Stimulated activated naive CD8-positive, alpha-beta T cell treated with anti-CD3 and anti-CD28 coated beads, Interleukin-15, Interleukin-2, amounts not matched to agents 100 ng/mL and 50 ng/mL, for 24 hours (primary cell): Measurements from ENCODE around the gene GALNT7.

ENCODE experiments used
- H3K27ac Mint-ChIP-seq: one replicate; pipeline ENCODE4 v1.8.0; 2021; ENCODE audit warnings: mild to moderate bottlenecking, mixed read lengths
- H3K27me3 Mint-ChIP-seq: one replicate; pipeline ENCODE4 v1.8.0; 2021; ENCODE audit warnings: mixed read lengths
- H3K36me3 Mint-ChIP-seq: one replicate; pipeline ENCODE4 v1.8.0; 2021; ENCODE audit warnings: low read depth, mixed read lengths
- H3K4me1 Mint-ChIP-seq: one replicate; pipeline ENCODE4 v1.8.0; 2021; ENCODE audit warnings: low read depth, mixed read lengths
- H3K4me3 Mint-ChIP-seq: one replicate; pipeline ENCODE4 v1.8.0; 2021; ENCODE audit warnings: mild to moderate bottlenecking, mixed read lengths
- H3K9me3 Mint-ChIP-seq: one replicate; pipeline ENCODE4 v1.8.0; 2021; ENCODE audit warnings: mixed read lengths

Gene GALNT7

GRCh38 chr4:173146456-173146855, 22.2 kb upstream of the GALNT7 start:
- Mint-ChIP-seq H3K9me3 (no peaks in the 10 kb centered on the region), H3K4me1 (no peaks in the 10 kb centered on the region), H3K27ac (no peak overlapping the region), H3K36me3 (no peaks in the 10 kb centered on the region), H3K4me3 (no peak overlapping the region), H3K27me3 (no peaks in the 10 kb centered on the region)

- Mint-ChIP-seq H3K27me3 (no peaks in the 10 kb centered on the region), H3K27ac (no peak overlapping the region)
Observed at GRCh38 chr4:173151496-173151895, 17.1 kb upstream of the GALNT7 start.

GRCh38 chr4:173152104-173152503, 16.5 kb upstream of the GALNT7 start:
- Mint-ChIP-seq H3K9me3 (no peaks in the 10 kb centered on the region), H3K27ac (no peak overlapping the region), H3K4me3 (no peak overlapping the region), H3K36me3 (no peaks in the 10 kb centered on the region), H3K27me3 (no peaks in the 10 kb centered on the region), H3K4me1 (no peaks in the 10 kb centered on the region)

More at GRCh38 chr4:173151496-173151895, 17.1 kb upstream of the GALNT7 start:
- Mint-ChIP-seq H3K4me3 (no peak overlapping the region), H3K9me3 (no peaks in the 10 kb centered on the region), H3K4me1 (no peaks in the 10 kb centered on the region), H3K36me3 (no peaks in the 10 kb centered on the region)

- H3K4me1 Mint-ChIP-seq = no peaks in the 10 kb centered on the region
- no peaks in the 10 kb centered on the region for H3K36me3 Mint-ChIP-seq
- H3K4me3 Mint-ChIP-seq = no peak overlapping the region
- no peaks in the 10 kb centered on the region for H3K9me3 Mint-ChIP-seq
- H3K27me3 Mint-ChIP-seq = no peaks in the 10 kb centered on the region
- H3K27ac Mint-ChIP-seq = no peak overlapping the region
Observed at GRCh38 chr4:173153445-173153844, 15.2 kb upstream of the GALNT7 start.

GRCh38 chr4:173159791-173160190, 8.8 kb upstream of the GALNT7 start:
- Mint-ChIP-seq H3K27ac (no peak overlapping the region), H3K9me3 (no peaks in the 10 kb centered on the region), H3K27me3 (no peaks in the 10 kb centered on the region), H3K36me3 (no peaks in the 10 kb centered on the region), H3K4me1 (no peaks in the 10 kb centered on the region), H3K4me3 (no peak overlapping the region)

GRCh38 chr4:173160871-173161270, 7.7 kb upstream of the GALNT7 start:
- Mint-ChIP-seq H3K4me1 (peaks cover under 1% of the 10 kb centered on the region), H3K9me3 (no peaks in the 10 kb centered on the region), H3K27ac (no peak overlapping the region), H3K36me3 (no peaks in the 10 kb centered on the region), H3K27me3 (no peaks in the 10 kb centered on the region), H3K4me3 (no peak overlapping the region)

- Mint-ChIP-seq H3K27ac (no peak overlapping the region), H3K9me3 (no peaks in the 10 kb centered on the region), H3K4me1 (peaks cover 4% of the 10 kb centered on the region), H3K27me3 (no peaks in the 10 kb centered on the region), H3K36me3 (no peaks in the 10 kb centered on the region), H3K4me3 (no peak overlapping the region)
Observed at GRCh38 chr4:173161311-173161710, 7.3 kb upstream of the GALNT7 start.

GRCh38 chr4:173165706-173166105, 2.9 kb upstream of the GALNT7 start:
- Mint-ChIP-seq H3K36me3 (no peaks in the 10 kb centered on the region), H3K9me3 (no peaks in the 10 kb centered on the region), H3K27me3 (no peaks in the 10 kb centered on the region), H3K4me3 (no peak overlapping the region), H3K27ac (no peak overlapping the region), H3K4me1 (peaks cover 28% of the 10 kb centered on the region)

GRCh38 chr4:173166491-173166890, 2.1 kb upstream of the GALNT7 start:
- no peaks in the 10 kb centered on the region for H3K27me3 Mint-ChIP-seq
- H3K36me3 Mint-ChIP-seq = no peaks in the 10 kb centered on the region
- H3K4me3 Mint-ChIP-seq = no peak overlapping the region
- no peaks in the 10 kb centered on the region for H3K9me3 Mint-ChIP-seq
- peaks cover 36% of the 10 kb centered on the region for H3K4me1 Mint-ChIP-seq
- no peak overlapping the region for H3K27ac Mint-ChIP-seq

GRCh38 chr4:173167758-173168395, 734 bp upstream of the GALNT7 start:
- no peaks in the 10 kb centered on the region for H3K36me3 Mint-ChIP-seq
- H3K4me3 Mint-ChIP-seq = peak overlapping the region; percentile 92
- peaks cover 49% of the 10 kb centered on the region for H3K4me1 Mint-ChIP-seq
- H3K27me3 Mint-ChIP-seq = no peaks in the 10 kb centered on the region
- H3K9me3 Mint-ChIP-seq = no peaks in the 10 kb centered on the region
- peak overlapping the region; percentile 90 for H3K27ac Mint-ChIP-seq

- Mint-ChIP-seq H3K9me3 (no peaks in the 10 kb centered on the region), H3K27ac (no peak overlapping the region), H3K4me1 (peaks cover 58% of the 10 kb centered on the region), H3K36me3 (no peaks in the 10 kb centered on the region), H3K27me3 (no peaks in the 10 kb centered on the region), H3K4me3 (no peak overlapping the region)
Observed at GRCh38 chr4:173169178-173169427, 492 bp downstream of the GALNT7 start.

- Mint-ChIP-seq H3K4me1 (peaks cover 62% of the 10 kb centered on the region), H3K36me3 (no peaks in the 10 kb centered on the region), H3K4me3 (peak overlapping the region; percentile 93), H3K27me3 (no peaks in the 10 kb centered on the region), H3K27ac (peak overlapping the region; percentile 89), H3K9me3 (no peaks in the 10 kb centered on the region)
Observed at GRCh38 chr4:173169428-173170181, 994 bp downstream of the GALNT7 start.

GRCh38 chr4:173170182-173170778, 1.7 kb downstream of the GALNT7 start:
- no peaks in the 10 kb centered on the region for H3K36me3 Mint-ChIP-seq
- no peaks in the 10 kb centered on the region for H3K27me3 Mint-ChIP-seq
- peak overlapping the region; percentile 93 for H3K4me3 Mint-ChIP-seq
- peaks cover 66% of the 10 kb centered on the region for H3K4me1 Mint-ChIP-seq
- peak overlapping the region; percentile 89 for H3K27ac Mint-ChIP-seq
- H3K9me3 Mint-ChIP-seq = no peaks in the 10 kb centered on the region

GRCh38 chr4:173171098-173171497, 2.5 kb downstream of the GALNT7 start:
- H3K4me1 Mint-ChIP-seq = peaks cover 64% of the 10 kb centered on the region
- no peaks in the 10 kb centered on the region for H3K27me3 Mint-ChIP-seq
- H3K27ac Mint-ChIP-seq = peak overlapping the region; percentile 89
- peak overlapping the region; percentile 93 for H3K4me3 Mint-ChIP-seq
- H3K36me3 Mint-ChIP-seq = no peaks in the 10 kb centered on the region
- no peaks in the 10 kb centered on the region for H3K9me3 Mint-ChIP-seq

GRCh38 chr4:173171987-173172386, 3.4 kb downstream of the GALNT7 start:
- no peaks in the 10 kb centered on the region for H3K27me3 Mint-ChIP-seq
- no peak overlapping the region for H3K4me3 Mint-ChIP-seq
- H3K27ac Mint-ChIP-seq = no peak overlapping the region
- no peaks in the 10 kb centered on the region for H3K36me3 Mint-ChIP-seq
- no peaks in the 10 kb centered on the region for H3K9me3 Mint-ChIP-seq
- H3K4me1 Mint-ChIP-seq = peaks cover 63% of the 10 kb centered on the region
